WI38 (cell line): ENCODE measurements around the gene KISS1.

Experiments
- H3K4me3 ChIP-seq: 2 replicates; pipeline ENCODE4 v1.5.1; 2011; ENCODE audit warnings: low read depth, mild to moderate bottlenecking, control low read depth, low read length
- CTCF ChIP-seq: IDR thresholded peaks from 2 replicates; pipeline ENCODE4 v1.5.1; 2012; ENCODE audit warnings: low read depth, mild to moderate bottlenecking, control low read depth, low read length

KISS1 gene

DNA sequence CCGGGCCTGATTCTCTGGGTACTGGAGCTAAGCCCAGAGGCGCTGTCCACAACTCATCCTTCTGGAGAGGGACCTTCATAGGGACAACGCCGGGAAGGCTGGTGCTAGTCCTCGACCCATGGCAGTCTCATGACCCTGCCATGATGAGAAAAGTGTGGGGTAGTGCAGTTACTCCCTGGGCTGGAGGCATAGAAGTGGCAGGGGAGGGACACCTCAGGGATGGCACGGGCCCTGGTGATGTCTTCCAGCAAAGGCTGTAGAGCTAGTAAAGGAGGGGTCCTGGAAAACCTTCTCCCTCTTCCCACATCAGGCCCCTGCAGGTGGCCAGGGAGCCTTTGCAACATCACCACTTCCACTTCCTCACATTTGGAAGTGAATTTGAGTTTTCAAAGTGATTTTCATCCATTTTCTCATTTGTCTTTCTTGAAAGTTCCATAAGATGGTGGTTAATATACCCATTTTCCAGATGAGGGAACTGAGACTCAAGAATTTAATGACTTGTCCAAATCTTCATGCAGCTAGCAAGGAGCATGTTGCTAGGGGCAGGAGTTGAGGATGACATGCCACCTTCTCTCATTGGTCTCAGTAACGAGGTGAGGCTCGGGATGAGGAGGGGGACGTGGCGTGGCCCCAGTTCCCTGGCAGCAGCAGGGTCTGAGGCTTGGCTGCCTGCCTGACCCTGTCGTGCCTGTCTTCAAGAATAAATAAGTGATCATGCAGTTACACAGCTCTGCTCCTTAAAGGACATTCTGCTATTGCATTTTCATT is 20.8 kb upstream of the KISS1 start:
- no peak overlapping the region for H3K4me3 ChIP-seq
- TF ChIP-seq CTCF: no peak

GRCh38 chr1:204216236-204216635 is 19.9 kb upstream of the KISS1 start:
- no peak for TF ChIP-seq CTCF
- no peak overlapping the region for H3K4me3 ChIP-seq

DNA sequence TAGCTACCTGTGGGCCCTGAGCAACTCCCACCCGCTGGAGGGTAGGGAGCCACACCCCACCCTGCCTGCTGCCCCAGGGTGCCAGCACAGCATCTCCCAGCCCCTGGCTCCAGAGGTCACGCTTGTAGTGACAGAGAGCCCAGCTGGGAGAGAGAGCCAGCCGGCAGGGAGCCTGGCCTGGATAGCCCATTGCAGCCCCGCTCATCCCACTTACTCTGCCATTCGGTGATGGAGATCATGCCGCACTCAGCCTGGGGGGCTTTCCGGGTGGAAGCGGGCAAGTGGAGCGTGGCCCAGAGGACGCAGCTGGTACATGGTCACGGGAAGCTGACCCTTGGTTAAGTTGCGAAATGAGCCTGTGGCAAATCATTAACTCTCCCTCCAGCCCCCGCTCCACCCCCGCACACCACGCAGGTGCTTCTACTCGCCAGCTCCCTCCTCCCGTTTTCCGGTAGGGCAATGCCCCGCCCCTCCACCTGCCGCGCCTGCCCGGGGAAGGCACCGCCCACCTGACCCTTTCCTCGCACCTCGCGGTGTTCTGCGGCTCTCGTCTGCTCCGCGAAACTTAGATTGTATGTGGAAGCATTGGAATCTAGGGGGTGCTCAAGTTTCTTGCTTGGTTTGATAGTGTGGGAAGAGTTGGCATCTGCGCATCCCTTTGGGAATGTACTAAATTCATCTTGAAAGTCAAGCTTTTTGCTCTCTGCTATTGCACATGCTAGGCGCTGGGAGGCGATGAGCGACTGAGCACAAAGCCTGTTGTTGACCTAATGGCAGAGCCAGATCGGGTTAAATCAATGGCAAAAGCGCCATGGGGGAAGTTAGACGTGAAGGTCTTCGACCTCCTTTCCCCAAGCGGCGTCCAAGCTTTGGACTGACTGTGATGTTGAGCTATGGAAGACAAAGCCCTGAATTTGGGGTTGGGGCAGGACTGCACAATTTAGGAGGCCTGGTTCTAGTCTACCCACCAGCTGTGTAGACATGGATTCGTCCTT is 17.7 kb upstream of the KISS1 start, which contains the start of gene GOLT1A:
TSS of gene GOLT1A (minus strand) at position 321 of the 995 bp plus-strand sequence. CDS start at position 239, 82 bp downstream.
- H3K4me3 ChIP-seq: peak within 1 kb of the TSS; percentile 1; the same call in 1 of the 2 replicates
- TF ChIP-seq CTCF: peak; percentile 84

DNA sequence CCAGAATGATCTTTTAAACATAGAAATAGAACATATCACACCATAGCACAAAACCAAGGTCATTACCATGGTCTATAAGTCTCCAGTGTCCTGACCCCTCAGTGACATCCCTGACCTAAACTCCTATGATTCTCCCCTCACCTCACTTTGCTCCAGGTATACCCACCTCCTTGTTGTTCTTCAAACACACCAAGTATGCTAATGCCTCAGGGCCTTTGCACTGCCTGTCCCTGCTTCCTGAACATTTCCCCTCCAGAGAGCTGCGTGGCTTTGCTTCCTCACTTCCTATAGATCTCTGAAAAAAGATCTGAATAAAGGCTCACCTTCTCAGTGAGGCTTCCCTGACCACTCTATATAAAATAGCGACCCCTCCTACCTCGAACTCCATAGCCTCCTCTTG is 16.4 kb upstream of the KISS1 start:
- H3K4me3 ChIP-seq: no peak overlapping the region
- no peak for TF ChIP-seq CTCF

DNA sequence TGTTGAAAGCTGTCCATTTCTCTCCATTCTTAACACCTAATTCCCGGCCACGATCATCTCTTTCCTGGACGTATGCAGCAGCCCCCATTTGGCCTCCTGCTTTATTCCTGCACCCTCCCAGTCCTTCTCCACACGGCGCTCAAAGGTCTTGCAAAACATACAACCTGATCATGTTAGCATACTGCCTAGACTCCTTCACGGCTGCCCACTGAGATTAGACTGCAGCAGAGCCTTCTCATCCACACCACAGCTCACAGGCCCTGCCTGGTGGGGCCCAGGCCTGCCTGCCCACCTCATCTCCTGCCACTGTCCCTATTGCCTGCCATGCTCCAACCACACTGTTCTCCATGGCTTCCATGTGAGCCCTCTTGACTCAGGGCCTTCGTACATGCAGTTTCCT is 14.8 kb upstream of the KISS1 start:
- H3K4me3 ChIP-seq: no peak overlapping the region
- TF ChIP-seq CTCF: no peak

DNA sequence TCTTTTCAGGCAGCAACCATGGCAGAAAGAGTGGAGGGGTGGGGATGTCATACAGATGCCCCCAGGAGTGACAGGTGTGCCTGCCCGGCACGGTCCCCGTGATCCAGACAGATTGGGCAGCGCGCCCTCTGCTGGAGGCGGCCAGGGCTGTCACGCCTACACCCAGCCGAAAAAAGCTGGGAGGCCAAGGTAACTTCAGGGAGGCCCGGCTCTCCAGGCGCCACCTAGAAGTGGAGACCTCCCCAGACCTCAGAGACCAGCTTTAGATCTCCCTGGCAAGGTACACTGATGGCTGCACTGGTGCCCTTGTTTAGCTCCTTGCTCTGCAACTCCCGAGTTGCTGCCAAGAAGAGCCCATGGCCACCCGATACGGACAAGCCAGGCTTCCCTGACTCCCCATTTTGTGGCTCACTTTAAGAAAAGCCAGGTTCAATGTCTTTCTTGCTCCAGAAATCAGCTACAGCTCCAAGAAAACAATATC is 10.9 kb upstream of the KISS1 start:
- TF ChIP-seq CTCF: peak; percentile 84
- H3K4me3 ChIP-seq: no peak overlapping the region

DNA sequence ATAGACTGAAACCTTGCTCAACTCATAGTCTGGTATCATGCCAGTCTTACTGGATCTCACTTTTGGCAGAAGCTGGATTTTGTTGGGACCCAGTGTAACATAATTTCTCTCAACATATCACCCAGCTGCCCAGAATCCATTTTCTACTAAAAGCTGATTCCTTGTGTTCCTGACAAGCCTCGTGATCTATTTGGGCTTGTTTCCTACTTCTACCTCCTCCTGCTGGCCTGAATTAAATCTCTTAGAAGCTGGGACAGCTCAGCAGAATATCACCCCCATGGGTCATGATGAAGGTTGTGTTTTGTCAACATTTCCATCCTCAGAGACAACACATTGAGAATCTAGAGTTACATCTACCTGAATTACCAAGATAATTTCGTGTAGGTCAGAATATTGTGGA is 9.8 kb upstream of the KISS1 start:
- TF ChIP-seq CTCF: 0 out of 2 replicates have a peak, but pooled peaks have one; percentile 4
- no peak overlapping the region for H3K4me3 ChIP-seq
